ENCODE measurements around the gene SPRED2.

Gene SPRED2

GRCh38 chr2:65334714-65335113, 97.7 kb downstream of the SPRED2 start:
- TF ChIP-seq CTCF (IDR thresholded peaks at IDR 0.05; ENCODE audit: insufficient read depth, low read length) (no peak), POLR2AphosphoS5 (IDR thresholded peaks at IDR 0.05; ENCODE audit: low read depth) (no peak), REST (IDR thresholded peaks at IDR 0.05; ENCODE audit: insufficient replicate concordance, low read depth) (no peak), SPI1 (IDR thresholded peaks at IDR 0.05; ENCODE audit: borderline replicate concordance, low read depth) (no peak), GABPA (IDR thresholded peaks at IDR 0.05; ENCODE audit: low read depth) (no peak)
- Histone ChIP-seq H3K4me3 (replicated peaks; ENCODE audit: insufficient read depth, low read length) (no peak overlapping the region), H3K27ac (replicated peaks) (no peak overlapping the region), H3K27me3 (ENCODE audit: insufficient read depth, poor library complexity, severe bottlenecking) (no peaks in the 10 kb centered on the region)
- no peak for DNase-seq (ENCODE audit: low read depth in 1 of 2, low spot score in 1 of 2)

- Histone ChIP-seq H3K4me3 (replicated peaks; ENCODE audit: insufficient read depth, low read length) (no peak overlapping the region), H3K27me3 (ENCODE audit: insufficient read depth, poor library complexity, severe bottlenecking) (no peaks in the 10 kb centered on the region), H3K27ac (replicated peaks) (no peak overlapping the region)
- TF ChIP-seq POLR2AphosphoS5 (IDR thresholded peaks at IDR 0.05; ENCODE audit: low read depth) (no peak), SPI1 (IDR thresholded peaks at IDR 0.05; ENCODE audit: borderline replicate concordance, low read depth) (no peak), REST (IDR thresholded peaks at IDR 0.05; ENCODE audit: insufficient replicate concordance, low read depth) (no peak), GABPA (IDR thresholded peaks at IDR 0.05; ENCODE audit: low read depth) (no peak), CTCF (IDR thresholded peaks at IDR 0.05; ENCODE audit: insufficient read depth, low read length) (no peak)
- no peak for DNase-seq (ENCODE audit: low read depth in 1 of 2, low spot score in 1 of 2)
These were observed 100.9 kb downstream of the SPRED2 start for GRCh38 chr2:65331336-65332025.

- H3K27me3 ChIP-seq (ENCODE audit: insufficient read depth, poor library complexity, severe bottlenecking) = no peaks in the 10 kb centered on the region
- no peak overlapping the region for H3K4me3 ChIP-seq (replicated peaks; ENCODE audit: insufficient read depth, low read length)
- no peak overlapping the region for H3K27ac ChIP-seq (replicated peaks)
- no peak for DNase-seq (ENCODE audit: low read depth in 1 of 2, low spot score in 1 of 2)
- TF ChIP-seq CTCF (IDR thresholded peaks at IDR 0.05; ENCODE audit: insufficient read depth, low read length) (no peak), GABPA (IDR thresholded peaks at IDR 0.05; ENCODE audit: low read depth) (no peak), POLR2AphosphoS5 (IDR thresholded peaks at IDR 0.05; ENCODE audit: low read depth) (no peak), REST (IDR thresholded peaks at IDR 0.05; ENCODE audit: insufficient replicate concordance, low read depth) (no peak), SPI1 (IDR thresholded peaks at IDR 0.05; ENCODE audit: borderline replicate concordance, low read depth) (no peak)
These were observed 102.9 kb downstream of the SPRED2 start for GRCh38 chr2:65329525-65329924.
